Bronchial epithelial cell (primary cell): Measurements from ENCODE around the gene SPDYC. TPM values are rescaled to one million over a fixed set of nuclear protein-coding genes. Genes with fewer than 3 reads are reported as not detected.

ENCODE experiments used
- DNase-seq: peaks from one replicate; pipeline ENCODE4 v3.0.0-alpha.2; 2010; ENCODE audit warnings: low read depth
- FAIRE-seq: peaks from 2 replicates; lab custom pipeline; 2011; peaks lifted over from hg19 to GRCh38; lab: Jason Lieb, UNC
- H3K27me3 ChIP-seq: 2 replicates; pipeline ENCODE4 v1.5.1; 2011; ENCODE audit warnings: low read length; ENCODE audit not compliant: control insufficient read depth, insufficient read depth
- H3K36me3 ChIP-seq: 2 replicates; pipeline ENCODE4 v1.5.1; 2011; ENCODE audit warnings: low read length; ENCODE audit not compliant: control insufficient read depth, insufficient read depth
- H3K4me3 ChIP-seq: 2 replicates; pipeline ENCODE4 v1.5.1; 2011; ENCODE audit warnings: mild to moderate bottlenecking, low read depth, low read length, control low read depth
- total RNA-seq: library from RNA; depleted of rRNA; stranded (reverse); fragments of >200 nt; gene quantifications from 2 replicates; pipeline ENCODE4 v1.2.1, GENCODE V29; 2014
- TF ChIP-seq, protein P1 (sequence below): IDR thresholded peaks from 2 replicates; pipeline ENCODE4 v1.5.1; 2011; ENCODE audit warnings: mild to moderate bottlenecking, moderate library complexity, low read length, control low read depth, inconsistent platforms; ENCODE audit not compliant: insufficient read depth, severe bottlenecking

SPDYC gene
- total RNA-seq, 1 donor from 2014 or later: not detected

DNA sequence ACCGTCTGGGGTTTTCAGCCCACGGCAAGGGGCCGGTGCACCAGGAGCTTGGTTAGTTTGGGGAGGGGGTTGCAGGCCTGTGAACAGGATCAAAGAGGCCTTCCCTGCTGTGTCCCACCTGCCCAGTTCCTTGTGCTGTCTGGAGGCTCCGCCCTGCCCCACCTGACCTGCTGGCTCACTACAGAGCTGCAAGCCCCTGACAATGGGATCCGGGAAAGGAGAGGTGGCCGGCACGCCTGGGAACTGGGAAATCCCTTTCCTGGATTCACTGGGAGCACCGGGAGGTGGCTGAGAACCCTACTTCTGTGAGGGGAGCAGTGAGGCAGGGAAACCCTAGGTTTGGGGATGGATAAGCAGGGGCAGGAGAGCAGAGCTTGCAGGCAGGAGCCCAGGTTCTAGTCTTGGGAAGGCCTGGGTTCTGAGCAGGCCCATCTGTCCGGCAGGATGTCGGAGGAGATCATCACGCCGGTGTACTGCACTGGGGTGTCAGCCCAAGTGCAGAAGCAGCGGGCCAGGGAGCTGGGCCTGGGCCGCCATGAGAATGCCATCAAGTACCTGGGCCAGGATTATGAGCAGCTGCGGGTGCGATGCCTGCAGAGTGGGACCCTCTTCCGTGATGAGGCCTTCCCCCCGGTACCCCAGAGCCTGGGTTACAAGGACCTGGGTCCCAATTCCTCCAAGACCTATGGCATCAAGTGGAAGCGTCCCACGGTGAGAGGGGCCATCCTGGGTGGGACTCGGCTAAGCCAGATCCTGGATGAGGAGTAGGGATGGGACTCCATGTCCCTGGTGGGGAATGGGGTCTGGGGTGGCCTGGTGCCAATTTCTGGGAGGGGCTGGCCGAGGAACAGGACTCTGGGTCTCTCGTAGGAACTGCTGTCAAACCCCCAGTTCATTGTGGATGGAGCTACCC, 12.5 kb downstream of the SPDYC start:
- TF ChIP-seq, protein P1, sequence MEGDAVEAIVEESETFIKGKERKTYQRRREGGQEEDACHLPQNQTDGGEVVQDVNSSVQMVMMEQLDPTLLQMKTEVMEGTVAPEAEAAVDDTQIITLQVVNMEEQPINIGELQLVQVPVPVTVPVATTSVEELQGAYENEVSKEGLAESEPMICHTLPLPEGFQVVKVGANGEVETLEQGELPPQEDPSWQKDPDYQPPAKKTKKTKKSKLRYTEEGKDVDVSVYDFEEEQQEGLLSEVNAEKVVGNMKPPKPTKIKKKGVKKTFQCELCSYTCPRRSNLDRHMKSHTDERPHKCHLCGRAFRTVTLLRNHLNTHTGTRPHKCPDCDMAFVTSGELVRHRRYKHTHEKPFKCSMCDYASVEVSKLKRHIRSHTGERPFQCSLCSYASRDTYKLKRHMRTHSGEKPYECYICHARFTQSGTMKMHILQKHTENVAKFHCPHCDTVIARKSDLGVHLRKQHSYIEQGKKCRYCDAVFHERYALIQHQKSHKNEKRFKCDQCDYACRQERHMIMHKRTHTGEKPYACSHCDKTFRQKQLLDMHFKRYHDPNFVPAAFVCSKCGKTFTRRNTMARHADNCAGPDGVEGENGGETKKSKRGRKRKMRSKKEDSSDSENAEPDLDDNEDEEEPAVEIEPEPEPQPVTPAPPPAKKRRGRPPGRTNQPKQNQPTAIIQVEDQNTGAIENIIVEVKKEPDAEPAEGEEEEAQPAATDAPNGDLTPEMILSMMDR: no peak
- no peak for FAIRE-seq
- DNase-seq: peak; percentile 52

DNA sequence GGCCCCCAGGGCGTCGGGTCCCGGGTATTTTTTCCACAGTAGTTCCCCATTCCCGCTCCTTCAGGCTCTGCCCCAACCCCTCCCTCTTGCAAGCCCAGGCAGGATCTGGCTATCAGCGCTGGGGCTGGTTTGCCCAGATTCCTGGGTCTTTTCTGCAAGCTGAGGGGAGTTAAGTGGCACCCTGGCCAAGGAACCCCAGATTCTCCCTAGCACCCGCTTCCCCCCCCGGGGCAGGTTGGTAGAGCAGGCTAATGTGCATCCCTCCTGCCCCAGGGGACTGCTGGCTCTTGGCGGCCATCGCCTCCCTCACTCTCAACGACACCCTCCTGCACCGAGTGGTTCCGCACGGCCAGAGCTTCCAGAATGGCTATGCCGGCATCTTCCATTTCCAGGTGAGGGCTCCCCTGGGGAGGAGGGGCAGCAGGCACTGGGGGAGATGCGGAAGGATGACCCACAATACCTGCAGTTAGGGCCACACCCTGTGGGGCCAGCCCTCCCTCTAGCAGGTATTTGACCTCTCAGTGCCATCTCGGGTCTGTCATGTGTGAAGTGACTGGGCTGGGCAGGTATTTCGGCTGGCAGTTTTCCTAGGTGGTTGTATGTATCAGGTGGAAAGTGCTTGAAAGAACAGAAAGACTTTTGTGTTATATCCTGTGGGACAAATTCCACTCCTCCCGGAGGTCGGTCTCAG, 13.3 kb downstream of the SPDYC start:
- FAIRE-seq (peak; percentile 23), DNase-seq (peak; percentile 79)
- TF ChIP-seq, protein P1: no peak
- Histone ChIP-seq H3K4me3 (peak overlapping the region; percentile 88), H3K36me3 (peaks cover 36% of the 10 kb centered on the region), H3K27me3 (no peaks in the 10 kb centered on the region)

More for the DNA sequence above, 12.5 kb downstream of the SPDYC start:
- peak overlapping the region; percentile 88 for H3K4me3 ChIP-seq
- H3K36me3 ChIP-seq: peaks cover 30% of the 10 kb centered on the region
- H3K27me3 ChIP-seq: no peaks in the 10 kb centered on the region

DNA sequence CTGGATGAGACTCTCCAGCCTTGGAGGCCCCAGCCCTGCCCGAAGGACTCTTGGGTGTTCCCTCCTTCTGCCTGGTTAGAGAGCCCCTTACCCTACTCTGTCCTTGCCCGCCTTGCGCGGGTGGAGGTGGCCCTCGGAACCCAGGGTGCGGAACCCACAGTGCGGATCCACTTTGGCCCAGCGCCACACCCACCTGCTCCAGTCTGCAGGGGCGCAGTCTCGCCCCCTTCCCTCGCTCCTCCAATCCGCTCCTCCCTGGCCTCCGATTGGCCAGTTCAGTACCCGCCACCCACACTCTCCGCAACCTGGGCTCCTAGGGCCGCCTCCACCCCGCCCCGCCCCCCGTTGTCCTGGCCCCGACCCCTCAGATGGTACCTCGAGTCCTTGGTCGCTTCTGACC, 14.1 kb downstream of the SPDYC start:
- no peak for DNase-seq
- FAIRE-seq: no peak
- Histone ChIP-seq H3K4me3 (peak overlapping the region; percentile 88), H3K27me3 (no peaks in the 10 kb centered on the region), H3K36me3 (peaks cover 42% of the 10 kb centered on the region)
- TF ChIP-seq, protein P1: no peak

DNA sequence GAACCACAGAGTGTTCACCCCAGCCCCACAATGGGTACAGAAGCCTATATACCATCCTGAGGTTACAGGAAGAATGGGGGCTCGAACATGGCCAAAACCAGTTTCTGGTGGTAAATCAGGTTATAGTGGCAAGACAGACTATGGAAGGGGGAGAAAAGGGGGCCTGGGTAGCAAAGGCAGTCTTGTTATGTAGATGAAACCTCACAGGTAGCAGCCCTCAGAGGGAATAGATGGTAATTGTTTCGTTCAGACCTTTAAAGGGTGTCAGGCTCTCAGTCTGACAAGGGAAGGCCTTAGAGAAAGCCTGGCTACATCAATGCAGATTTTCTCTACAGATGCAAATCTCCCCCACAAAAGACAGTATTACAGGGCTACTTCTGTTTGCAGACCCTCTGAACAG, 15.1 kb downstream of the SPDYC start:
- Histone ChIP-seq H3K4me3 (no peak overlapping the region), H3K27me3 (no peaks in the 10 kb centered on the region), H3K36me3 (peaks cover 50% of the 10 kb centered on the region)
- DNase-seq: no peak
- TF ChIP-seq, protein P1: no peak
- no peak for FAIRE-seq

DNA sequence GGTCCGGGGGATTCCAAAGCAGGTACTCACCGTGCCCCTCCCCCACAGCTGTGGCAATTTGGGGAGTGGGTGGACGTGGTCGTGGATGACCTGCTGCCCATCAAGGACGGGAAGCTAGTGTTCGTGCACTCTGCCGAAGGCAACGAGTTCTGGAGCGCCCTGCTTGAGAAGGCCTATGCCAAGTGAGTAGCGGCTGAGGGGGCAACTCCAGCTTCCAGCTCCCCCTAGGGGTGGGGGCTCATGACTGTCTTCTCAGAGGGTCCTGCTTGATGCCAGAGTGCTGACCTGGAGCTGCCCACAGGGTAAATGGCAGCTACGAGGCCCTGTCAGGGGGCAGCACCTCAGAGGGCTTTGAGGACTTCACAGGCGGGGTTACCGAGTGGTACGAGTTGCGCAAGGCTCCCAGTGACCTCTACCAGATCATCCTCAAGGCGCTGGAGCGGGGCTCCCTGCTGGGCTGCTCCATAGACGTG, 15.9 kb downstream of the SPDYC start:
- FAIRE-seq (no peak), DNase-seq (no peak)
- no peaks in the 10 kb centered on the region for H3K27me3 ChIP-seq
- peaks cover 55% of the 10 kb centered on the region for H3K36me3 ChIP-seq
- TF ChIP-seq, protein P1: peak; percentile 8
- no peak overlapping the region for H3K4me3 ChIP-seq
